ENCODE results near the gene CHCHD3. TPM values are rescaled to one million over a fixed set of nuclear protein-coding genes. Genes with fewer than 3 reads are reported as not detected.
"Not testable (repeated sequence)": the region's sequence is repeated elsewhere in the genome, so short reads cannot be mapped to it uniquely, and the experiment has no call there.

CHCHD3 gene
- total RNA-seq, 2 donors from 2014 or later: 30.0 to 65.1 TPM

DNA sequence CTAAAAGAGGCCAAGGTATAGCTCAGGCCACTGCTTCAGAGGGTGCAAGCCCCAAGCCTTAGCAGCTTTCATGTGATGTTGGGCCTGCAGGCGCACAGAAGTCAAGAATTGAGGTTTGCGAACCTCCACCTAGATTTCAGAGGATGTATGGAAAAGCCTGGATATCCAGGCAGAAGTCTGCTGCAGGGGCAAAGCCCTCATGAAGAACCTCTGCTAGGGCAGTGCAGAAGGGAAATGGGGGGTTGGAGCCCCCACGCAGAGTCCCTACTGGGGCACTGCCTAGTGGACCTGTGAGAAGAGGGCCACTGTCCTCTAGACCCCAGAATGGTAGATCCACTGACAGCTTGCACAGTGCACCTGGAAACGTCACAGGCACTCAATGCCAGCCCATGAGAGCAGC is 189.1 kb downstream of the CHCHD3 start:
- not testable (repeated sequence) for H3K4me1 Mint-ChIP-seq; H3K36me3 Mint-ChIP-seq (ENCODE audit: low read depth); H3K9me3 Mint-ChIP-seq; H3K4me3 Mint-ChIP-seq; H3K27me3 Mint-ChIP-seq; H3K27ac Mint-ChIP-seq; ATAC-seq (replicated peaks)

GRCh38 chr7:132891554-132891953 is 190.3 kb downstream of the CHCHD3 start:
- Mint-ChIP-seq H3K36me3 (ENCODE audit: low read depth) (no peaks in the 10 kb centered on the region), H3K4me3 (no peak overlapping the region), H3K9me3 (no peaks in the 10 kb centered on the region), H3K27ac (no peak overlapping the region), H3K4me1 (no peaks in the 10 kb centered on the region), H3K27me3 (no peaks in the 10 kb centered on the region)
- ATAC-seq (replicated peaks): no peak

- no peaks in the 10 kb centered on the region for H3K27me3 Mint-ChIP-seq
- peaks cover 26% of the 10 kb centered on the region for H3K36me3 Mint-ChIP-seq (ENCODE audit: low read depth)
- H3K9me3 Mint-ChIP-seq: no peaks in the 10 kb centered on the region
- H3K4me3 Mint-ChIP-seq: no peak overlapping the region
- ATAC-seq (replicated peaks): peak; percentile 76
- H3K4me1 Mint-ChIP-seq: peaks cover 21% of the 10 kb centered on the region
- peak overlapping the region; percentile 8 for H3K27ac Mint-ChIP-seq
These were observed 199.0 kb downstream of the CHCHD3 start for GRCh38 chr7:132882714-132883428.

DNA sequence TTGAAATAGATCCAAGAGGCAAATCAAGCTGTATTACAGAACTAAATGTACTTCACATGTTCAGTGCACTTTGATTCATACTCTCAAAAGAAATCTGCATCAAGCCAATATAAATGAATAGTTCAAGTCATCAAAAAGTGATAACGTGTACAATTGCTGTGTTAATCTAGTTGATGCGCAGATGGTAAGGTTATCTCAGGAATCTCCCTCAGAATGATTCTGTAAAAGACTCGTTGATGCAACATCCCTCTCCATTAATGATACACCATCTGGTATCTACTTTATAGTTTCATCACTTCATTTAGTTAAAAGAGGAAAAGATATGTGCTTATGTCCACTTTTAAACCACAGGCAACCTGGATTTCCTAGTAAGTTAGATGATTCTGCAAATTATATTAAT is 200.6 kb downstream of the CHCHD3 start:
- ATAC-seq (replicated peaks): no peak
- Mint-ChIP-seq H3K9me3 (no peaks in the 10 kb centered on the region), H3K4me3 (no peak overlapping the region), H3K27ac (no peak overlapping the region), H3K4me1 (peaks cover 21% of the 10 kb centered on the region), H3K36me3 (ENCODE audit: low read depth) (peaks cover 34% of the 10 kb centered on the region), H3K27me3 (no peaks in the 10 kb centered on the region)

DNA sequence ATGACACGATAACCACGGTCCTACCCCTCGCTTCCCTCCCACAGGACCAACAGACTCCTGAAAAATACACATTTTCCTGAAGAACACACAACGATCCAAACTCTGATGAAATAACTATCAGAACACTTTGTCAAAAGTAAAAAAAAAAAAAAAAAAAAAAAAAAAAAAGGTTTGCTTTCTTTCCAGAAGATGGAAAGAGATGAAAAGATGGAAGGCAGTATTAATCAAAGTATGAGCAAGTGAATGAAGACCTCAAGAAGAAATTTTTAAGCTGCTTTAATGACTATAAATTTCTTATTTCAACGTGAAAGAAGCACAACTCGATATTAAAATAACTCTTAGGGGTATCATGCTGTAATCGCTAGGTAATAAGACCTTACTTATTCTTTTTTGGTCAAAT is 202.3 kb downstream of the CHCHD3 start:
- Mint-ChIP-seq H3K27ac (no peak overlapping the region), H3K4me1 (peaks cover 21% of the 10 kb centered on the region), H3K27me3 (no peaks in the 10 kb centered on the region), H3K9me3 (no peaks in the 10 kb centered on the region), H3K4me3 (no peak overlapping the region), H3K36me3 (ENCODE audit: low read depth) (peaks cover 22% of the 10 kb centered on the region)
- no peak for ATAC-seq (replicated peaks)

DNA sequence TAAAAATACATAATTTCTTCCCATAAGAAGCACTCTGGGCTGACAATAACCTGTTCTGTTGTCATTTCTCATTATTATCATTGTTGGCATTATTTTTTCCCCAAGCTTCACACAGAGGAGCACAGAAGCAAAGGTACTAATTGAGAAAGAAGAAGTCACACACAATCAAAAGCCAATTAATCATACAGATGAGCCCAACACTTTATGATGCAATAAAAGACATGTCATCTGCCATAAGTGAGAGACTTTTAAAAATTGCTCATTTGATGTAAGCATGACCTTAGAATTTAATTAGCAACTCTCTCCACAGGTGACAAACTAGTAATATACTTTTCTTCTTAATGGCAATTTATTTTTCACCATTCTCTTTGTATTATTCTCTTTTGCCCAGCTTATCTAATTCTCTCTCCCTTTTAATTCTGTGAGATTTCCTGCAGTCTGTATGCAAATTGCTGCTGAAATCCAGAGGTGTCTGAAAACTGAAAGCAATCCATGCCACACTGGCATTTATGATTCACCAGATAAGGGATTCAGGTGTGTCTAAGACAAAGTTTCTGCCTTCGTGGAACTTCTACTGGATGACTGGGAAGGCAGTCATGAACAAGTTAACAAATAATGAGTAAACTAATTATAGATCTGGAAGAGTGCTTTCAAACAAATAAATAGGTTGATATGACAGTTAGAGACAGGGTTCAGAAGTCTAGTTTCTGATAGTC is 203.5 kb downstream of the CHCHD3 start:
- H3K4me3 Mint-ChIP-seq: no peak overlapping the region

GRCh38 chr7:132877573-132877972 is 204.3 kb downstream of the CHCHD3 start:
- H3K27me3 Mint-ChIP-seq: no peaks in the 10 kb centered on the region
- no peak overlapping the region for H3K27ac Mint-ChIP-seq

More for the DNA sequence above, 203.5 kb downstream of the CHCHD3 start:
- Mint-ChIP-seq H3K4me1 (peaks cover 12% of the 10 kb centered on the region), H3K9me3 (no peaks in the 10 kb centered on the region), H3K27ac (no peak overlapping the region), H3K36me3 (ENCODE audit: low read depth) (peaks cover 19% of the 10 kb centered on the region), H3K27me3 (no peaks in the 10 kb centered on the region)
- ATAC-seq (replicated peaks): no peak

DNA sequence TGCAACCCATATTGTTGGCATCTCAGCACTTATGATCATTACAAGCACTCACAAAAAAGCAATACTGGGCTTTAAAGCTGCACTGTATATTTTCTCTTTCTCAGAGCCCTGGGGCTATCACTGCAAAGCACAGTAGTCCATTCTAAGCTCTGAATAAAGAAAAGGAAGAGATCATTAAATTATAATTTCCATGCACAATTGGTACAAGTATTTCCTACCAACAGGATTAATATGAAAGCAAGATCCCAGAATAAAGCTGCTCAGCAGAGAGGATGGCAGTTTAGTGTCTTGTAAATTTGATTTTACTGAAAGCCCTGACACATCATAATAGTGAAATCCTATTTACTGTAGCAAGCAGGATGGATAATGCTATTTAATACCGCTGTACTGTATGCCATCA is 205.3 kb downstream of the CHCHD3 start:
- Mint-ChIP-seq H3K27me3 (no peaks in the 10 kb centered on the region), H3K9me3 (no peaks in the 10 kb centered on the region), H3K27ac (no peak overlapping the region), H3K4me3 (no peak overlapping the region), H3K4me1 (peaks cover 7% of the 10 kb centered on the region), H3K36me3 (ENCODE audit: low read depth) (peaks cover 19% of the 10 kb centered on the region)
- ATAC-seq (replicated peaks): no peak

More at GRCh38 chr7:132877573-132877972, 204.3 kb downstream of the CHCHD3 start:
- peaks cover 7% of the 10 kb centered on the region for H3K4me1 Mint-ChIP-seq
- no peak overlapping the region for H3K4me3 Mint-ChIP-seq
- H3K9me3 Mint-ChIP-seq: no peaks in the 10 kb centered on the region
- peaks cover 19% of the 10 kb centered on the region for H3K36me3 Mint-ChIP-seq (ENCODE audit: low read depth)
- no peak for ATAC-seq (replicated peaks)

- Mint-ChIP-seq H3K9me3 (no peaks in the 10 kb centered on the region), H3K4me3 (no peak overlapping the region), H3K36me3 (ENCODE audit: low read depth) (peaks cover 19% of the 10 kb centered on the region), H3K27me3 (no peaks in the 10 kb centered on the region), H3K4me1 (peaks cover 3% of the 10 kb centered on the region), H3K27ac (no peak overlapping the region)
- ATAC-seq (replicated peaks): no peak
These were observed 209.9 kb downstream of the CHCHD3 start for GRCh38 chr7:132872034-132872433.

DNA sequence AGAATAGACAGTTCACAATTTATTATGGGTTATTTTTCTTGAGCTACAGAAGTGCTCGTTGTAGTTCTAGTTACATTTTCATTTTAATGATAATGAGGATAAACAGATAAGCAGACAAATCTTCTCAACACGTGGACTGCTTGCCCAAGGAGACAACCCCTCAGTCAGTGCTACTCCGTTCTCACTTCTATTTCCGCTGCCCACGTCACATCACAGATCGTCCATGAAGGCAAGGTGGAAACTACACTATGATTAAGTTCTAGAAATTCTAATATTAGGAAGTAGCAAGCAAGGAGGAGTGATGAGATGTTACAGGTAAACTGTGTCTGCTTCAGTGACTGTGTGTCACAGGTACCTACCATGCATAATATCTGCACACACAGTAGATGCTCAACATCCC is 210.5 kb downstream of the CHCHD3 start:
- H3K4me1 Mint-ChIP-seq: peaks cover 3% of the 10 kb centered on the region
- H3K36me3 Mint-ChIP-seq (ENCODE audit: low read depth): peaks cover 23% of the 10 kb centered on the region
- no peak overlapping the region for H3K4me3 Mint-ChIP-seq
- ATAC-seq (replicated peaks): no peak
- no peak overlapping the region for H3K27ac Mint-ChIP-seq
- no peaks in the 10 kb centered on the region for H3K9me3 Mint-ChIP-seq
- H3K27me3 Mint-ChIP-seq: no peaks in the 10 kb centered on the region

DNA sequence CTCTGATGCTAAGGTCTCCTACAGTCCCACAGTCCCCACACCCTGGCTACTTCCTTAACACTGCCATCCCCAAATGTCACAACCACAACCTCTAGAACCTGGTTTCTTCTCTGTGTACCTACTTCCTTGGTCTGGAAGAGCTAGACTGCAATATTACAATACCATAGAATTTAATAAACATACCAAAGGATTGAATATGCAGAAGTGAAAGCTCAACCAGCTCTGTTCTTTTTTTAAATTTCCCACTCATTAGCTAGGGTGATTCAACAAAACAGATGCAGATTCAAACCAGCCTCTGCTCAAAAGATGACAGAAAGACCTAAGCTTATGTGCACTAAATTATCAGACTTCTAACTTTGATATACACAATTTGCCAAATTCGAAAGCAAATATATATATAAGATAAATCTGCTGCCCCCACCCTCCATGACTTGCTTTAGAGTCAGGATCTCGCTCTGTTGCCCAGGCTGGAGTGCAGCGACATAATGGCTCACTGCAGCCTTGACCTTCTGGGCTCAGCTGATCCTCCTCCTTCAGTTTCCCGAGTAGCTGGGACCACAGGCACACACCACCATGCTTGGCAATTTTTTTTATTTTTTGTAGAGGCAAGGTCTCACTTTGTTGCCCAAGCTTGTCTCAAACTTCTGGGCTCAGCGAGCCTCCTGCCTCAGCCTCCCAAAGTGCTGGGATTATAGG is 212.6 kb downstream of the CHCHD3 start:
- Mint-ChIP-seq H3K36me3 (ENCODE audit: low read depth) (peaks cover 28% of the 10 kb centered on the region), H3K4me3 (no peak overlapping the region), H3K27me3 (no peaks in the 10 kb centered on the region), H3K9me3 (no peaks in the 10 kb centered on the region), H3K27ac (no peak overlapping the region), H3K4me1 (peaks cover 3% of the 10 kb centered on the region)
- ATAC-seq (replicated peaks): no peak

DNA sequence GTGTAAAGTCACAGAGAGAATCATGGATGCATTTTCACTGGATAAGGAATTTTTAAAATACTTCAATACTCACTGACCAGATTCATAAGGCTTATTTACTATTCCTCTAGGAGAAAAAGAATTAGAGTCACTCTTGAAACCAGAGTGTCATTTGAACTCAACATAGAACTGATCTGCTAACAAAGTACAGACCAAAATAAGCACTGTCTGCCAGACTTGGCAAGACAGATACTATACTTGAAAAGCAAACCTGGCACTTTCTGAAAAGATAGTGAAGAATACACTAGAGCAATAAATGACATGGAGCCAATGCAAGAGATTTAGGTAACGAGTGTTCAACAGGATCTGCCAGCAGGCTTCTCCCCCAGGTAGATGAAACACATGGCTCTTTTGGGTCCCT is 215.3 kb downstream of the CHCHD3 start:
- Mint-ChIP-seq H3K4me1 (peaks cover 3% of the 10 kb centered on the region), H3K27ac (no peak overlapping the region), H3K27me3 (no peaks in the 10 kb centered on the region), H3K4me3 (no peak overlapping the region), H3K36me3 (ENCODE audit: low read depth) (peaks cover 22% of the 10 kb centered on the region), H3K9me3 (no peaks in the 10 kb centered on the region)
- no peak for ATAC-seq (replicated peaks)

DNA sequence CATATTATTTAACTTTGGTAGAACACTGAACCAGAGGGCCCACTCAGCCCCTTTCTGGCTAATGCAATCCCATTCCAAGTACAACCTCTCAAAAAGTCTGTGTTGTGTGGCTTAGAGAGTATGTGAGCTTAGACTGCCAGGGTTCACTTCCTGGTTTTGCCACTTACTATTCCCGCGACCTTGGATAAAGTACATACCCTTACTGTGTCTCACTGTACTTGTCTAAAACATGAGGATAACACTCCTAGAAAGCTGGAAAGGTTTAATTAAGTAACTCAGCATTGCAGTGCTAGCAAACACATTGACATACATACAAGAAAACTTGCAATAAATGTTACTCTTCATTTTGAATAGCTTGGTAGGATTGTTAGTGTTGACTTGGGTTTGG is 215.8 kb downstream of the CHCHD3 start:
- no peak overlapping the region for H3K27ac Mint-ChIP-seq
- ATAC-seq (replicated peaks): no peak
- peaks cover 3% of the 10 kb centered on the region for H3K4me1 Mint-ChIP-seq
- H3K36me3 Mint-ChIP-seq (ENCODE audit: low read depth): peaks cover 22% of the 10 kb centered on the region
- no peaks in the 10 kb centered on the region for H3K27me3 Mint-ChIP-seq
- H3K9me3 Mint-ChIP-seq: no peaks in the 10 kb centered on the region
- H3K4me3 Mint-ChIP-seq: no peak overlapping the region

DNA sequence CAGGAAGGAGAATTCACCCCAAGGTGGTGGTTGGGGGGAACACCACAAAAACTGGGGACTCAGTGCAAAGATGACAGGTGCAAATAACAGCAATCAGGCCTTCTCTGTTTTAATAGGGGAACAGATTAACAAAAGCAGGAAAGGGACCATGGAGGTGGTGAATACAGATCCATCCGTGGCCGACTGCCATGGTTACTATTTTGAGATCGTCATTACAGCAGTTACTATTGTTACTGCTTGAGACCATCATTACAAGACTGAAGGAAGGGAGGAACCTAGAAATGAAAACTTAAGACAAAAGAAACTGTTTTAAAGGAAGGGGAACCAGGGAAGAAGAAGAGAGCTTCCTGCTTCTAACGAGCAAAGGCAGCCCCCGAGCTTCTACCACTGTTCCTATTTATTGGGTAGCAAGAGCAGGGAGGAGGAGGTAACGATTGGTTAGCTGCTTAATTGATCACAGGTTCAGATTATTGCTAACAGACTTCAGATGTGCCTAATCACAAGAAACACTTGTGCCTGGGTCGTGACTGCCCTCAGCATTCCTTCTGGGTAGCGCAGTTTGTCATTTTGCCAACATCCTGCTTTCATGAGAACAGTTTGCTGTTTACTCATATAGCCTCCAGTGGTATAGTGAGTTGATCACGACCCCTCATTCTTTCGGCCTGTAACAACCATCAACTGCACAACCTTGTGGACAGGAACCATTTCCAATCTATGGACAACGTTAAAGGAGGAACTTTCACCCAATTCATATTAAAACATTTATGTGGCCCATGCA is 216.3 kb downstream of the CHCHD3 start:
- no peak overlapping the region for H3K4me3 Mint-ChIP-seq
- no peak overlapping the region for H3K27ac Mint-ChIP-seq
- peaks cover 22% of the 10 kb centered on the region for H3K36me3 Mint-ChIP-seq (ENCODE audit: low read depth)
- H3K4me1 Mint-ChIP-seq: peaks cover 3% of the 10 kb centered on the region
- ATAC-seq (replicated peaks): no peak
- no peaks in the 10 kb centered on the region for H3K9me3 Mint-ChIP-seq
- no peaks in the 10 kb centered on the region for H3K27me3 Mint-ChIP-seq
